Nephron progenitor cell (in vitro differentiated cells): ENCODE data around the gene TCF12.
"Not testable (repeated sequence)": the region's sequence is repeated elsewhere in the genome, so short reads cannot be mapped to it uniquely, and the experiment has no call there.

ENCODE experiments used
- DNase-seq: peaks from one replicate; pipeline ENCODE4 v3.0.0; 2021
- H3K27ac Mint-ChIP-seq: 2 replicates; pipeline ENCODE4 v1.8.0; 2021; ENCODE audit warnings: mild to moderate bottlenecking, moderate library complexity, mixed read lengths
- H3K27me3 Mint-ChIP-seq: 2 replicates; pipeline ENCODE4 v1.8.0; 2021; ENCODE audit warnings: mild to moderate bottlenecking, low read depth, mixed read lengths; ENCODE audit not compliant: poor library complexity
- H3K36me3 Mint-ChIP-seq: 2 replicates; pipeline ENCODE4 v1.8.0; 2021; ENCODE audit warnings: low read depth, mixed read lengths
- H3K4me1 Mint-ChIP-seq: 2 replicates; pipeline ENCODE4 v1.8.0; 2021; ENCODE audit warnings: mixed read lengths
- H3K4me3 Mint-ChIP-seq: 2 replicates; pipeline ENCODE4 v1.8.0; 2021; ENCODE audit warnings: mild to moderate bottlenecking, moderate library complexity, mixed read lengths
- H3K9me3 Mint-ChIP-seq: 2 replicates; pipeline ENCODE4 v1.8.0; 2021; ENCODE audit warnings: mild to moderate bottlenecking, moderate library complexity, mixed read lengths
- TF ChIP-seq, protein P1 (sequence below): fragments of 200-600 bp; sonication (generic); IDR thresholded peaks from 2 replicates; pipeline ENCODE4 v1.5.0; 2021; ENCODE audit warnings: antibody characterized with exemption

The TCF12 gene

DNA sequence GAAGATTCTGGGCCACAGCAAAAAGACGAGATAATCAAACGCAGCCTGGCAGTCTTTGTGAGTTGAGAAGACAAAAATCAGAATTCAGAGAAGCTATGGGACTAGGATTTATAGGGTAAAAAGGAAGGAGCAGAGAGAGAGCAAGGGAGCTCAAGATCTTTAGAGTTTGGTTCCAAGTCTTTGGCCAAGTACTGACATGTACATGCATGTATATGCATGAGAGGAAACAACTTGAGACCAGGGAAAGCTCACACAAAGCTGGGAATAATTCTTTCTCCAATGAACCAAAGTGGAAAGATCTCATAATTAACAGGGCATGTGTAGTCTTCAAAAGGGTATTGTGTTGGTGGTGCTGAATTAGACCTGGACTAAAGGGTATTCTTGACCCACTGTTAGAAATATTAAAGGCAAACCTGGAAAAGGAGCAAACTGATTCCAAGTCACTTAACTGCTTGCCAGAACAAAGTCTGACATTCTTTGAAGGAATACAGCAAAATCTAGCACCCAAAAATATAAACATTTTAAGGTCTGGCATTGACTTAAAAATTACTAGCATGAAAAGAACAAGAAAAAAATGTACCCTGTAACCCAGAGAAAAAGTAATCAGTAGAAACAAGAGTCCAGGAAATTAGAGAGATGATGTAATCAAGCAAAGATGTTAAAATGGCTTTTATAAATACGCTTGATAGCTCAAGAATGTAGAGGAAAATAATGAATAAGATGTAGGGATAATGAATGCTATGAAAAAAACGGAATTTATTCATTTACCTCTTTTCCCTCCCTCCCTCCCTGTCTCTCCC lies 231.8 kb downstream of the TCF12 start:
- TF ChIP-seq, protein P1, sequence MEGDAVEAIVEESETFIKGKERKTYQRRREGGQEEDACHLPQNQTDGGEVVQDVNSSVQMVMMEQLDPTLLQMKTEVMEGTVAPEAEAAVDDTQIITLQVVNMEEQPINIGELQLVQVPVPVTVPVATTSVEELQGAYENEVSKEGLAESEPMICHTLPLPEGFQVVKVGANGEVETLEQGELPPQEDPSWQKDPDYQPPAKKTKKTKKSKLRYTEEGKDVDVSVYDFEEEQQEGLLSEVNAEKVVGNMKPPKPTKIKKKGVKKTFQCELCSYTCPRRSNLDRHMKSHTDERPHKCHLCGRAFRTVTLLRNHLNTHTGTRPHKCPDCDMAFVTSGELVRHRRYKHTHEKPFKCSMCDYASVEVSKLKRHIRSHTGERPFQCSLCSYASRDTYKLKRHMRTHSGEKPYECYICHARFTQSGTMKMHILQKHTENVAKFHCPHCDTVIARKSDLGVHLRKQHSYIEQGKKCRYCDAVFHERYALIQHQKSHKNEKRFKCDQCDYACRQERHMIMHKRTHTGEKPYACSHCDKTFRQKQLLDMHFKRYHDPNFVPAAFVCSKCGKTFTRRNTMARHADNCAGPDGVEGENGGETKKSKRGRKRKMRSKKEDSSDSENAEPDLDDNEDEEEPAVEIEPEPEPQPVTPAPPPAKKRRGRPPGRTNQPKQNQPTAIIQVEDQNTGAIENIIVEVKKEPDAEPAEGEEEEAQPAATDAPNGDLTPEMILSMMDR = no peak
- peak overlapping the region; percentile 57 for H3K27ac Mint-ChIP-seq
- DNase-seq = no peak
- H3K36me3 Mint-ChIP-seq = peaks cover 62% of the 10 kb centered on the region
- H3K9me3 Mint-ChIP-seq = peaks cover 35% of the 10 kb centered on the region
- H3K4me3 Mint-ChIP-seq = no peak overlapping the region
- H3K27me3 Mint-ChIP-seq = peaks cover 4% of the 10 kb centered on the region
- peaks cover 6% of the 10 kb centered on the region for H3K4me1 Mint-ChIP-seq

DNA sequence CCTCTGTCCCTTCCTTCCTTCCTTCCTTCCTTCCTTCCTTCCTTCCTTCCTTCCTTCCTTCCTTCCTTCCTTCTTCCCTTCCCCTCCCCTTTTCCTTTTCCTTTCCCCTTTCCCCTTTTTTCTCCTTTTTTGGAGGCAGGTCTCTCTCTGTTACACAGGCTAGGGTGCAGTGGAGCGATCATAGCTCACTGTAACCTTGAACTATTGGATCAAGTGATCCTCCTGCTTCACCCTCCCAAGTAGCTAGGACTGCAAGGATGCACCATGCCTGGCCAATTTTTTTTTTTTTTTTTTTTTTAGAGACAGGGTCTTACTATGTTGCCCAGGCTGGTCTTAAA lies 232.4 kb downstream of the TCF12 start:
- not testable (repeated sequence) for H3K4me3 Mint-ChIP-seq, H3K27ac Mint-ChIP-seq, DNase-seq, H3K27me3 Mint-ChIP-seq, H3K4me1 Mint-ChIP-seq
- peaks cover 62% of the 10 kb centered on the region for H3K36me3 Mint-ChIP-seq
- peaks cover 35% of the 10 kb centered on the region for H3K9me3 Mint-ChIP-seq

DNA sequence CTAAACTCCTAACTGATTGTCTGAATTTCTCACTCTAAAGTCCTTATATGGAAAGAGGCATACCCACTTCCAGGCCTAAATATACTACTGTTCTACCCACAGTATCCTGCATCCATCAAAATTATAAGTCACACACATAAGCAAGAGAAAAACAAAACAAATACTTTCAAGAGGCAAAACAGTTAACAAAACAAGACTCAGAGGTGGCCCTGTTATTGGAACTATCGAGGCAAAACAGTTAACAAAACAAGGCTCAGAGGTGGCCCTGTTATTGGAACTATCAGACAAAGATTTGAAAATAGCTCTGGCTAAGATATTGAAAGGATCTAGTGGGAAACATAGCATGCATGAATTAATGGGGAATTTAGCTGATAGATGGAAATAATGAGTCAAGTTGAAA lies 233.7 kb downstream of the TCF12 start:
- no peak overlapping the region for H3K4me3 Mint-ChIP-seq

DNA sequence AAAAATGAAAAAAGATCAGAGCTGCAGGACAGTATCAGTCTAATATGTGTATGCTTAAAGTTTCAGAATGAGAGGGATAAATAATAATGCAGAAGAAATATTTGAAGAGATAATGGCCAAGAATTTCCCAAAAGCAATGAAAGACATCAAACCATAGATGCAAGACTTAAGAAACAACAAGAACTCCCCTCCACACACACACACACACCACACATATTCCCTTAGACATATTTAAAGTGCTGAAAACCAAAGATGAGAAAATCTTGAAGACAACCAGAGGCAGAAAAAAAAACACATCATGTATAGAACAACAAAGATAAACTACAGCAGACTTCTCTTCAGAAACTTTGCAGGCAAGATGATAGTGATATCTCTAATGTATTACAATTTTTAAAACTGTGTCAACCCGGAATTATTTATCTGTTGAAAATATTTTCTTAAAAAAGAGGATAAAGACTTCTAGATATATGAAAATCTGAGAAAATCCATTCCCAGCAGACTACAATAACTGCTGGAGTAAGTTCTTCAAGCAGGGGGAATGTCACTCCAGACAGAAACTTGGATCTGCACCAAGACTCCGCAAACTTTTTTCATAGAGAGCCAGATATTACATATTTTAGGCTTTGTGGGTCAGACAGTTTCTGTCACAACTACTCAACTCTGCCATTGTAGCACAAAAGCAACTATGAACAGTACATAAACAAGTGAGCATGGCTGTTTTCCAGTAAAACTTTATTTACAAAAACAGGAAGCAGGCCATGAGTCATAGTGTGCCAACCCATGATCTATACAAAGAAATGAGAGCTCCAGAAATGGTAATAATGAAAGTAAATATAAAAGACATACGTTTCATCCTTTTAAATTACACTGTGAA lies 234.5 kb downstream of the TCF12 start:
- no peak overlapping the region for H3K4me3 Mint-ChIP-seq
- no peak for DNase-seq
- peaks cover 35% of the 10 kb centered on the region for H3K9me3 Mint-ChIP-seq
- TF ChIP-seq, protein P1 = no peak
- H3K27ac Mint-ChIP-seq = no peak overlapping the region
- H3K36me3 Mint-ChIP-seq = peaks cover 70% of the 10 kb centered on the region
- H3K4me1 Mint-ChIP-seq = peaks cover 3% of the 10 kb centered on the region
- peaks cover 4% of the 10 kb centered on the region for H3K27me3 Mint-ChIP-seq

More for the DNA sequence above, 233.7 kb downstream of the TCF12 start:
- Mint-ChIP-seq H3K9me3 (peaks cover 35% of the 10 kb centered on the region), H3K27ac (no peak overlapping the region), H3K4me1 (no peaks in the 10 kb centered on the region), H3K36me3 (peaks cover 70% of the 10 kb centered on the region), H3K27me3 (peaks cover 4% of the 10 kb centered on the region)
- no peak for DNase-seq
- TF ChIP-seq, protein P1 = no peak

DNA sequence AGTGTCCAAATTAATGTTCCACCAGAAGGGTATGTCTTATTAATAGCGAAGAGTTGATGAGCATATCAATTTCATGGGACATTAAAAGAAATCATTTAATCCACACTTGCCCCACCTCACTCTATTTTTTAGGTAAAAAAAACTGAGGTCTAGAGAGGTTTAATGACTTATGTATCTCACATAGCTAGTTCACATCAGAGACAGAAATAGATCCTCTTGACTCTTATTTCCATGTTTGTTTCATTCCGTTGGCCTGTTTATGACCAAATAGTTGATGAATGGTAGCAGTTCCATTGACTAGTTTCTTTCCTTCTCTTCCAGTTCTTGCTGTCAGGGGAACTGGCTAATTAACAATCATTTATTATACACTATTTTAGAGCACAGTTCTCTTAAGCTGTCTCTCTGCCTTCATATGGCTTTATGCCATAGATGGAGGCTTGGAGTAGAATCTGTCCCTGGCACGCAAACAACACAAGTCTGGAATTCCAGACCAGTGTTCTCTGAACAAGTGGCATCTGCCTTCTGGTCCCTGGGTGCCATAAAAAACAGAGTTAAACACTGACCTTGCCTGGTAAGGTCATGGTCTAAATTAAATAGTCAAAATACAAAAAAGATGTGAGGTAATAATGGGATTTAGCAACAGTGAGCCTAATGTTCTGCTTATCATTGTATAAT lies 237.9 kb downstream of the TCF12 start:
- H3K36me3 Mint-ChIP-seq = peaks cover 58% of the 10 kb centered on the region
- peaks cover 19% of the 10 kb centered on the region for H3K4me1 Mint-ChIP-seq
- TF ChIP-seq, protein P1 = no peak
- H3K27me3 Mint-ChIP-seq = peaks cover 4% of the 10 kb centered on the region
- no peak for DNase-seq
- H3K27ac Mint-ChIP-seq = peak overlapping the region; percentile 13
- peaks cover 19% of the 10 kb centered on the region for H3K9me3 Mint-ChIP-seq
- H3K4me3 Mint-ChIP-seq = no peak overlapping the region

DNA sequence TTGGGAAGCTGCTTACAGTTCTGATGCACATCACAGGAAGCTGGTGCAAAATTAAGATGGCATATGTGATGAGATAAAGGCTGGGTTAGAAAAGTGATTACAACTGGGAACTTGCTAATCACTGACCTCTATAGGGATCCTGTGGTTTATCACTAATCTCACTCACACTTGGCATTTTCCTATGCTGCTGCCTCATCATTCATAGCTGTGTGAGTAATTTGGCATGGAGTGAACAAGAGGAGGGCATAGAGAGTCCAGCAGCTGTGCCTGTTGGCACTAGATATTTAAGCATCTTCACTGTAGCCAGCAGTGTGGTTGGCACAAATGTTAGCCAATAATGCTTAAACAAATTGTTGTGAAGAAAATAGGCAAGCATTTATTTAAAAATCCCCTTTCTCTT lies 240.1 kb downstream of the TCF12 start:
- H3K9me3 Mint-ChIP-seq = no peaks in the 10 kb centered on the region
- H3K27me3 Mint-ChIP-seq = no peaks in the 10 kb centered on the region
- no peak overlapping the region for H3K4me3 Mint-ChIP-seq
- no peak for DNase-seq
- peaks cover 19% of the 10 kb centered on the region for H3K4me1 Mint-ChIP-seq
- H3K27ac Mint-ChIP-seq = no peak overlapping the region
- peaks cover 53% of the 10 kb centered on the region for H3K36me3 Mint-ChIP-seq
- TF ChIP-seq, protein P1 = no peak
